ENCODE results near the gene C1RL. TPM values are rescaled to one million over a fixed set of nuclear protein-coding genes. Genes with fewer than 3 reads are reported as not detected.

C1RL gene
- total and polyA plus RNA-seq, 2 donors (not counting 1 experiment from before 2014, with no cell fraction given) = 13.5 to 24.9 TPM

GRCh38 chr12:7143564-7143963 lies 34.5 kb upstream of the C1RL start:
- H3K4me1 ChIP-seq (ENCODE audit: control insufficient read depth in 2 of 2, insufficient read depth in 2 of 2, low read length in 2 of 2) = no peaks in the 10 kb centered on the region
- ATAC-seq (ENCODE audit: low read depth) (no peak), DNase-seq (no peak)
- H3K4me3 ChIP-seq (ENCODE audit: control extremely low read depth in 1 of 5, extremely low read depth in 1 of 5, insufficient read depth in 1 of 5, low read depth in 2 of 5, low read length in 4 of 5) = no peak overlapping the region
- ChIA-PET CTCF (interaction anchor here (0.6 to 3.7 kb wide), 6 partner anchors 9 to 273 kb away, joined by 3 to 16 read pairs (median 3); no protein-coding TSS in a partner anchor), POLR2A (no interaction called here)
- no peak overlapping the region for H3K27ac ChIP-seq (ENCODE audit: low read length in 2 of 2)
- TF ChIP-seq EZH2 (IDR thresholded peaks at IDR 0.05; ENCODE audit: borderline replicate concordance, insufficient read depth, low read depth, low read length, poor library complexity, severe bottlenecking) (no peak), CTCF (IDR thresholded peaks at IDR 0.05) (no peak)
- Mint-ChIP-seq H3K9me3 (ENCODE audit: insufficient read depth) (no peaks in the 10 kb centered on the region), H3K27ac (no peak overlapping the region), H3K27me3 (no peaks in the 10 kb centered on the region), H3K4me1 (peaks cover 2% of the 10 kb centered on the region), H3K4me3 (no peak overlapping the region)
- H4K20me1 ChIP-seq (ENCODE audit: control insufficient read depth, insufficient read depth, low read length, poor library complexity, severe bottlenecking) = no peaks in the 10 kb centered on the region
- no peak overlapping the region for H2AFZ ChIP-seq (ENCODE audit: insufficient read depth, low read depth, low read length, poor library complexity, severe bottlenecking)
- intact Hi-C loops (cut with micrococcal nuclease) = no loop called here
- H3K9ac ChIP-seq (ENCODE audit: low read length) = no peak overlapping the region
- H3K9me3 ChIP-seq (ENCODE audit: control extremely low read depth in 1 of 3, control insufficient read depth in 2 of 3, insufficient read depth in 1 of 3, low read length in 2 of 3) = no peaks in the 10 kb centered on the region
- H3K27me3 ChIP-seq (replicated peaks in 1 of 4; ENCODE audit: control extremely low read depth in 1 of 4, control insufficient read depth in 3 of 4, insufficient read depth in 4 of 4, low read length in 3 of 4) = no peaks in the 10 kb centered on the region
- H3K36me3 ChIP-seq (replicated peaks in 1 of 2; ENCODE audit: control extremely low read depth in 1 of 2, control insufficient read depth in 1 of 2, extremely low read depth in 1 of 2, insufficient read depth in 2 of 2, low read length in 1 of 2) = peaks cover 1 to 16% of the 10 kb centered on the region in 2 experiments
- H3K79me2 ChIP-seq (ENCODE audit: control insufficient read depth, insufficient read depth, low read length) = no peaks in the 10 kb centered on the region
- 97% methylated on average over 7 of the region's 7 CpGs for WGBS (ENCODE audit: insufficient coverage)
- no peak overlapping the region for H3K4me2 ChIP-seq (replicated peaks; ENCODE audit: low read depth, low read length, poor library complexity, severe bottlenecking)

GRCh38 chr12:7142809-7143465 lies 33.9 kb upstream of the C1RL start:
- ATAC-seq (ENCODE audit: low read depth) (no peak), DNase-seq (no peak)
- intact Hi-C loops (cut with micrococcal nuclease) = no loop called here
- Histone ChIP-seq H3K9me3 (ENCODE audit: control extremely low read depth in 1 of 3, control insufficient read depth in 2 of 3, insufficient read depth in 1 of 3, low read length in 2 of 3) (no peaks in the 10 kb centered on the region), H4K20me1 (ENCODE audit: control insufficient read depth, insufficient read depth, low read length, poor library complexity, severe bottlenecking) (no peaks in the 10 kb centered on the region), H3K4me3 (ENCODE audit: control extremely low read depth in 1 of 5, extremely low read depth in 1 of 5, insufficient read depth in 1 of 5, low read depth in 2 of 5, low read length in 4 of 5) (no peak overlapping the region), H3K4me1 (ENCODE audit: control insufficient read depth in 2 of 2, insufficient read depth in 2 of 2, low read length in 2 of 2) (no peaks in the 10 kb centered on the region), H3K79me2 (ENCODE audit: control insufficient read depth, insufficient read depth, low read length) (no peaks in the 10 kb centered on the region), H3K4me2 (replicated peaks; ENCODE audit: low read depth, low read length, poor library complexity, severe bottlenecking) (no peak overlapping the region), H3K36me3 (replicated peaks in 1 of 2; ENCODE audit: control extremely low read depth in 1 of 2, control insufficient read depth in 1 of 2, extremely low read depth in 1 of 2, insufficient read depth in 2 of 2, low read length in 1 of 2) (peaks cover 1 to 18% of the 10 kb centered on the region in 2 experiments), H3K27me3 (replicated peaks in 1 of 4; ENCODE audit: control extremely low read depth in 1 of 4, control insufficient read depth in 3 of 4, insufficient read depth in 4 of 4, low read length in 3 of 4) (no peaks in the 10 kb centered on the region), H3K27ac (ENCODE audit: low read length in 2 of 2) (no peak overlapping the region), H3K9ac (ENCODE audit: low read length) (no peak overlapping the region), H2AFZ (ENCODE audit: insufficient read depth, low read depth, low read length, poor library complexity, severe bottlenecking) (no peak overlapping the region)
- no peaks in the 10 kb centered on the region for H3K9me3 Mint-ChIP-seq (ENCODE audit: insufficient read depth)
- TF ChIP-seq CTCF (IDR thresholded peaks at IDR 0.05) (no peak), EZH2 (IDR thresholded peaks at IDR 0.05; ENCODE audit: borderline replicate concordance, insufficient read depth, low read depth, low read length, poor library complexity, severe bottlenecking) (no peak)
- 98% methylated on average over 15 of the region's 18 CpGs for WGBS (ENCODE audit: insufficient coverage)
- H3K4me3 Mint-ChIP-seq = no peak overlapping the region
- POLR2A ChIA-PET = interaction anchor here (0.6 kb wide), 1 partner anchor 365 kb away, joined by 6 read pairs; no protein-coding TSS in a partner anchor
- H3K27me3 Mint-ChIP-seq = no peaks in the 10 kb centered on the region
- H3K4me1 Mint-ChIP-seq = peaks cover 2% of the 10 kb centered on the region
- no peak overlapping the region for H3K27ac Mint-ChIP-seq
- CTCF ChIA-PET = interaction anchor here (0.7 to 3.7 kb wide), 5 partner anchors 10 to 495 kb away, joined by 3 to 16 read pairs (median 3); no protein-coding TSS in a partner anchor

Measured in B cell (primary cell).